ENCODE measurements around the gene TNRC6C. TPM values are rescaled to one million over a fixed set of nuclear protein-coding genes. Genes with fewer than 3 reads are reported as not detected.
A peak's percentile ranks its signal among the peaks of the same experiment; 100 is the strongest.
"Not testable (repeated sequence)": the region's sequence is repeated elsewhere in the genome, so short reads cannot be mapped to it uniquely, and the experiment has no call there.

Gene TNRC6C
- total and polyA plus RNA-seq, 4 donors: 2.2 to 25.9 (median 13.8) TPM

DNA sequence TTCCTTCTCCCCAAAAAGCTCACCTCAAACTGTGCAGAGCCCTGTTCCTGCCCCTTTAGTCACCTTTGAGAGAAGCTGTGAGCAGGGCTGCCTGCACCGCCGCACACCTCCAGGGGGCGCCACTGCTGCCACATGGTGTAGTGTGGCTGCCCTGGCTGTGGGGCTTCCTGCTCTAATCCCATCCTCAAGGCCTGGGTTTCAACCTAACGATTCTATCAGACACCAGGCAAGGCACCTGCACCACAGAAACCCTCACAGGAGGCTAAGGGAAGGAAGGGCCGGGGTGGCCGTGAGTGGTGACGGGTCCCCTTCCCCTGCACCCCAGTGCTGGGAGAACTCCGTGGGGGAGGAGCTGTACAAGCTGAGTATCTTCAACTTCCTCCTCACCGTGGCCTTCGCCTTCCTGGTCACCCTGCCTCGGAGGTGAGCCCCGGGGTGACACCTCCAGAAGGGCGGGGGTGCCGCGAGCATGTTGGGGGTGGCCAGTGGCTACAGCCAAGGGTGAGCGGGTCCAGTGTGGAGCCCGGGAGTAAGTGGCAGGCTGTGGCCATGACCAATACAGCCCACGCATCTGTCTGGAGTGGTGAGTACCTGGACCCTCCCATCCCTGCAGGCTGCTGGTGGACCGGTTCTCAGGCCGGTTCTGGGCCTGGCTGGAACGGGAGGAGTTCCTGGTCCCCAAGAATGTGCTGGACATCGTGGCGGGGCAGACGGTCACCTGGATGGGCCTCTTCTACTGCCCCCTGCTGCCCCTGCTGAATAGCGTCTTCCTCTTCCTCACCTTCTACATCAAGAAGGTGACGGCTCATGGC is 179.1 kb downstream of the TNRC6C start:
- WGBS, 2 donors: 36 to 58% methylated on average over 24 to 26 of the region's 26 CpGs
- no peak overlapping the region for H3K27ac ChIP-seq (ENCODE audit: low read depth in 1 of 2, low read length in 1 of 2)
- no peak overlapping the region for H3K4me3 ChIP-seq

DNA sequence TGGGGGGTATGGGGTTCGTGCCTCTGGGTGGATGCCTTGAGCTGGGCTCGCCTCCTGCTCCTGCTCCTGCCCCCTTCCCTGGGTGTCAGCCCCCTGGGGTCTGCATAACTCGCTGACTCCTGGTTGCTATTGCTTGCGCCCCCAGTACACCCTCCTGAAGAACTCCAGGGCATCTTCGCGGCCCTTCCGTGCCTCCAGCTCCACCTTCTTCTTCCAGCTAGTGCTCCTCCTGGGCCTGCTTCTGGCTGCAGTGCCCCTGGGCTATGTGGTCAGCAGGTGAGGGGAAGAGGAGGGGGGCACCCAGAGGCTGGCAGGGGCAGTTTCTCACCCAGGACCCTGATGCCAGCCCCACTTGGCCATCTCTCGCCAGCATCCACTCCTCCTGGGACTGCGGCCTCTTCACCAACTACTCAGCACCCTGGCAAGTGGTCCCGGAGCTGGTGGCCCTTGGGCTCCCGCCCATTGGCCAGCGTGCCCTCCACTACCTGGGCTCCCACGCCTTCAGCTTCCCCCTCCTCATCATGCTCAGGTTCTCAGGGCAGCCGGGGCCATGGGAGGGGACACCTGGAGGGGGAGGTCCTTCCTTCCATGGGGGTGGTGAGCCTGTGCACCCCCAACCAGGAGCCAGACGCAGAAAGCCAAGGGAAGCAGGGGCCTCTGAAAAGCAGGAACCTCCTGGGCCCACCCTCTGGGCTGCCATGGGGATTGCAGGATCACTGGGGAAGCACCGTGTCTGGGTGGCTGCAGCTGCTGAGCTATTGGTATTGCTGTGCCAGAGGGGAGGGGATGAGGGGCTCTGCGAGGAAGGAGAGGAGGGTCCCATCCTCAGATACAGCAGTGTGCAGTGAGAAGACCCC is 179.9 kb downstream of the TNRC6C start:
- TF ChIP-seq, protein P1, sequence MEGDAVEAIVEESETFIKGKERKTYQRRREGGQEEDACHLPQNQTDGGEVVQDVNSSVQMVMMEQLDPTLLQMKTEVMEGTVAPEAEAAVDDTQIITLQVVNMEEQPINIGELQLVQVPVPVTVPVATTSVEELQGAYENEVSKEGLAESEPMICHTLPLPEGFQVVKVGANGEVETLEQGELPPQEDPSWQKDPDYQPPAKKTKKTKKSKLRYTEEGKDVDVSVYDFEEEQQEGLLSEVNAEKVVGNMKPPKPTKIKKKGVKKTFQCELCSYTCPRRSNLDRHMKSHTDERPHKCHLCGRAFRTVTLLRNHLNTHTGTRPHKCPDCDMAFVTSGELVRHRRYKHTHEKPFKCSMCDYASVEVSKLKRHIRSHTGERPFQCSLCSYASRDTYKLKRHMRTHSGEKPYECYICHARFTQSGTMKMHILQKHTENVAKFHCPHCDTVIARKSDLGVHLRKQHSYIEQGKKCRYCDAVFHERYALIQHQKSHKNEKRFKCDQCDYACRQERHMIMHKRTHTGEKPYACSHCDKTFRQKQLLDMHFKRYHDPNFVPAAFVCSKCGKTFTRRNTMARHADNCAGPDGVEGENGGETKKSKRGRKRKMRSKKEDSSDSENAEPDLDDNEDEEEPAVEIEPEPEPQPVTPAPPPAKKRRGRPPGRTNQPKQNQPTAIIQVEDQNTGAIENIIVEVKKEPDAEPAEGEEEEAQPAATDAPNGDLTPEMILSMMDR (IDR thresholded peaks at IDR 0.05; ENCODE audit: control extremely low read depth, extremely low read depth): no peak
- no peak for DNase-seq
- Histone ChIP-seq H3K27me3 (ENCODE audit: control insufficient read depth in 3 of 3, insufficient read depth in 3 of 3, low read length in 2 of 3) (no peaks in the 10 kb centered on the region), H3K4me1 (ENCODE audit: control insufficient read depth in 5 of 5, insufficient read depth in 5 of 5, low read length in 5 of 5) (peaks cover 0 to 14% (median 0%) of the 10 kb centered on the region in 5 donors), H3K9ac (ENCODE audit: insufficient read depth in 1 of 2, low read length in 2 of 2) (no peak overlapping the region), H3K27ac (ENCODE audit: low read depth in 1 of 2, low read length in 1 of 2) (no peak overlapping the region), H3K9me3 (ENCODE audit: control insufficient read depth in 4 of 4, insufficient read depth in 3 of 4, low read length in 3 of 4) (no peaks in the 10 kb centered on the region), H3K4me3 (no peak overlapping the region), H3K36me3 (ENCODE audit: control insufficient read depth in 4 of 4, insufficient read depth in 4 of 4, low read length in 4 of 4) (peaks cover 0 to 1% (median 0%) of the 10 kb centered on the region in 4 donors)
- ATAC-seq (ENCODE audit: insufficient read depth, low FRiP score): no peak
- WGBS, 2 donors: 75 to 83% methylated on average over 17 of the region's 17 CpGs

More for the DNA sequence above, 179.1 kb downstream of the TNRC6C start:
- no peak for ATAC-seq (ENCODE audit: insufficient read depth, low FRiP score)
- Histone ChIP-seq H3K9me3 (ENCODE audit: control insufficient read depth in 4 of 4, insufficient read depth in 3 of 4, low read length in 3 of 4) (no peaks in the 10 kb centered on the region), H3K4me1 (ENCODE audit: control insufficient read depth in 5 of 5, insufficient read depth in 5 of 5, low read length in 5 of 5) (peaks cover 0 to 14% (median 3%) of the 10 kb centered on the region in 5 donors), H3K27me3 (ENCODE audit: control insufficient read depth in 3 of 3, insufficient read depth in 3 of 3, low read length in 2 of 3) (no peaks in the 10 kb centered on the region), H3K9ac (ENCODE audit: insufficient read depth in 1 of 2, low read length in 2 of 2) (no peak overlapping the region), H3K36me3 (ENCODE audit: control insufficient read depth in 4 of 4, insufficient read depth in 4 of 4, low read length in 4 of 4) (peaks cover 0 to 2% (median 0%) of the 10 kb centered on the region in 4 donors)
- DNase-seq: no peak
- TF ChIP-seq, protein P1 (IDR thresholded peaks at IDR 0.05; ENCODE audit: control extremely low read depth, extremely low read depth): no peak

DNA sequence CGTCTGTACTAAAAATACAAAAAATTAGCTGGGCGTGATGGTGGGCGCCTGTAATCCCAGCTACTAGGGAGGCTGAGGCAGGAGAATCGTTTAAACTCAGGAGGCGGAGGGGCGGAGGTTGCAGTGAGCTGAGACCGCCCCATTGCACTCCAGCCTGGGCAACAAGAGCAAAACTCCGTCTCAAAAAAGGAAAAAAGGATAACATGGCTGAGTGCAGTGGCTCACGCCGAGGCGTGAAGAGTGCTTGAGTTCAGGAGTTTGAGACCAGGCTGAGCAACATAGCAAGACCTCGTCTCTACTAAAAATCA is 181.3 kb downstream of the TNRC6C start:
- H3K9me3 ChIP-seq (ENCODE audit: control insufficient read depth in 4 of 4, insufficient read depth in 3 of 4, low read length in 3 of 4); H3K9ac ChIP-seq (ENCODE audit: insufficient read depth in 1 of 2, low read length in 2 of 2); H3K36me3 ChIP-seq (ENCODE audit: control insufficient read depth in 4 of 4, insufficient read depth in 4 of 4, low read length in 4 of 4); ATAC-seq (ENCODE audit: insufficient read depth, low FRiP score); H3K4me3 ChIP-seq; DNase-seq; H3K27me3 ChIP-seq (ENCODE audit: control insufficient read depth in 3 of 3, insufficient read depth in 3 of 3, low read length in 2 of 3): not testable (repeated sequence)
- Histone ChIP-seq H3K27ac (ENCODE audit: low read depth in 1 of 2, low read length in 1 of 2) (peak overlapping the region in 1 of 2 donors; percentile 7), H3K4me1 (ENCODE audit: control insufficient read depth in 5 of 5, insufficient read depth in 5 of 5, low read length in 5 of 5) (peaks cover 0 to 18% (median 13%) of the 10 kb centered on the region in 5 donors)
- WGBS, 2 donors: 73 to 80% methylated on average over 12 of the region's 12 CpGs

All from lung (tissue), 12 donors.